22Rv1 (cell line): ENCODE results near the gene CAPN10.

Experiments used
- CTCF ChIP-seq: fragments of 450-650 bp; IDR thresholded peaks from 2 replicates; pipeline ENCODE4 v1.5.1; 2017; ENCODE audit warnings: mild to moderate bottlenecking
- ZFX ChIP-seq: fragments of 450-650 bp; IDR thresholded peaks from 2 replicates; pipeline ENCODE4 v1.6.1; 2017; ENCODE audit warnings: antibody characterized with exemption, borderline replicate concordance

GRCh38 chr2:240620859-240621258, 34.3 kb downstream of the CAPN10 start:
- TF ChIP-seq CTCF: no peak
- no peak for TF ChIP-seq ZFX
